Measurements from ENCODE around the gene ZFP2.
"Not testable (repeated sequence)": the region's sequence is repeated elsewhere in the genome, so short reads cannot be mapped to it uniquely, and the experiment has no call there.

ZFP2 gene

GRCh38 chr5:178895615-178896571 lies at the start of gene ZFP2:
ZFP2 (plus strand) TSS chr5:178895913; CDS start chr5:178931314, 35,401 bp downstream.
- DNase-seq = no peak

- no peak for DNase-seq
Observed at GRCh38 chr5:178849316-178849715, 46.4 kb upstream of the ZFP2 start.

- DNase-seq = no peak
Observed at GRCh38 chr5:178851951-178852350, 43.8 kb upstream of the ZFP2 start.

- DNase-seq = no peak
Observed at GRCh38 chr5:178854284-178854683, 41.4 kb upstream of the ZFP2 start.

- DNase-seq = peak; percentile 27
Observed at GRCh38 chr5:178859625-178860521, 35.8 kb upstream of the ZFP2 start, which contains the start of gene ZNF354B. ZNF354B (plus strand) TSS chr5:178859953; CDS start chr5:178861048, 1,095 bp downstream.

- not testable (repeated sequence) for DNase-seq
Observed at GRCh38 chr5:178860615-178861014, 35.1 kb upstream of the ZFP2 start.

GRCh38 chr5:178861627-178862026 lies 34.1 kb upstream of the ZFP2 start:
- DNase-seq = no peak

- DNase-seq = no peak
Observed at GRCh38 chr5:178866946-178867345, 28.8 kb upstream of the ZFP2 start.

GRCh38 chr5:178869577-178869976 lies 26.1 kb upstream of the ZFP2 start:
- DNase-seq = no peak

- DNase-seq = no peak
Observed at GRCh38 chr5:178870411-178870810, 25.3 kb upstream of the ZFP2 start.

GRCh38 chr5:178872302-178872701 lies 23.4 kb upstream of the ZFP2 start:
- no peak for DNase-seq

GRCh38 chr5:178883115-178883694 lies 12.5 kb upstream of the ZFP2 start:
- not testable (repeated sequence) for DNase-seq

GRCh38 chr5:178883815-178884430 lies 11.8 kb upstream of the ZFP2 start:
- no peak for DNase-seq

- DNase-seq = no peak
Observed at GRCh38 chr5:178899289-178899688, 3.6 kb downstream of the ZFP2 start.

GRCh38 chr5:178902849-178903248 lies 7.1 kb downstream of the ZFP2 start:
- DNase-seq = no peak

GRCh38 chr5:178931846-178932760 lies 36.4 kb downstream of the ZFP2 start:
- no peak for DNase-seq

GRCh38 chr5:178940569-178941360 lies 45.1 kb downstream of the ZFP2 start, which contains the start of gene ZNF454:
ZNF454 (plus strand) TSS chr5:178941198; CDS start chr5:178942792, 1,594 bp downstream.
- DNase-seq = no peak

GRCh38 chr5:178941361-178941760 lies 45.6 kb downstream of the ZFP2 start:
- DNase-seq = no peak

- DNase-seq = no peak
Observed at GRCh38 chr5:178965465-178966055, 69.8 kb downstream of the ZFP2 start.

- no peak for DNase-seq
Observed at GRCh38 chr5:178981381-178981780, 85.7 kb downstream of the ZFP2 start.
